HG02870 (cell line): ENCODE measurements around the gene ZNF594.
"Not testable (repeated sequence)": the region's sequence is repeated elsewhere in the genome, so short reads cannot be mapped to it uniquely, and the experiment has no call there.

Experiments used
- ATAC-seq: cut with Tn5 transposase; IDR thresholded peaks from one replicate; pipeline ENCODE4 v1.9.1; 2021; ENCODE audit warnings: mild to moderate bottlenecking, moderate library complexity; ENCODE audit not compliant: unreplicated experiment

Gene ZNF594

GRCh38 chr17:5137511-5138197 is 54.0 kb downstream of the ZNF594 start:
- not testable (repeated sequence) for ATAC-seq

DNA sequence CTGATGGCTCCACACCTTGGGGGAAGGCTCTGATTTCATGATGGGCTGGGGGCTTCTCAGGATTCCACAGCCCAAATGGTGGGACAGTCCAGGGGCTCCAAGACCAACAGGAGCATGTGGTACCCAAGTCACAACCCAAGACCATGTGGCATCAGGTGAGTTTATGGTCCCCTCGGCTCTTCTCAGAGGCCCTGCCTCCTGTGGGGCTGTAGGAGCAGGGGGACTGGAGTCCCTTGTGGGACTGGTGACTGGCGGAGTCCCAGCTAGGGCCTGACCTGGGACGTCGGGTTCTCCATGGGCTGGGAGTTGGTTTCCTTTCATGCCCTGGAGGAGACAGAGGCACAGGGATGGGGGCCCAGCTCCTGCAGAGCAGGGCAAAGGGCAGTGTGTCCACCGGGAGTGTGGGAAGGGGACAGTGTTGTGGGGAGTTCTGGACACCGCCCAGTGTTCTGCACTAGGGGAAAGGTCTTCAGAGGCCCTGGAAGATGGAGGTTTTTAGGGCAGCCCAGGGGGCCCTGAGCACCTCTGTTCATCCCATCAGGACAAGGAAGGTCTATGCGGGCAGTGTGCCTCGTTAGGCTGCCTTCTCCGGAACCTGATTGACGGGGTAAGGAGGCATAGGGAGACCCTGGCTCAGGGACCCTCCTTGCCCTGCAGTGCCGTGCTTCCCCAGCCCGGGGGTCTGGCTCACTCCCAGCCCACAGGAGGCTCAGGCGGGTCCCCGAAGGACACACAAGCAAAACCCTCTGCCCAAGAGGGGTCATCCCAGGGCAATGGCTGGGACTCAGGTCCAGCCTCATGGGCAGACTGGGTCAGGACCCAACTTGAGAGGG is 54.9 kb downstream of the ZNF594 start:
- ATAC-seq = not testable (repeated sequence)

GRCh38 chr17:5135726-5136579 is 55.7 kb downstream of the ZNF594 start:
- no peak for ATAC-seq

DNA sequence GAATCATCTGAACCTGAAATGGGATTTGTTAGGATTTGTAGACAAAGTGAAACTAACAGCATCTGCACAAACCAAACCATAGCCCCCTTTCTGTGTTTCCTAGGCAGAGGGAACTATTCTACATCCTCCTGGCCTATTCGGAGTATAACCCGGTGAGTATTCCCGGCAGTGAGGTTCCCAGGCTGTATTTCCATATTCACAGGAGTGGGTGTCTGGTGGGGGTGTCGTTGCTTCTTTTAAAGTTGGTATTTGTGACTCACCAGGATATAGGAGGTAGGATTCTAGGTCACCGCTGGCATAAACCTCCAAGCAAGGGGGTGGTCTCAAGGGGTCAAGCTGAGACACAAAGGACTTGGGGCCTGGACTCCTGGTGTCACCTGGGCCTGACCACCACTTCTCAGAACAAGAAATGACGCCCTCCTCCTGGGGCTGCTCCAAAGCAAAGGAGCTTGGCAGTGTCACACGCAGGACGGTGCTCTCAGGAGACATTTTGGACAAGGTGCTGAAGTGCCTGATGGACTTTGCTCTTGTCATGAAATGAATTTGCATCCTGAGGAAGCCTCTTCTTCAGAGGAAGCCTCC is 56.4 kb downstream of the ZNF594 start:
- not testable (repeated sequence) for ATAC-seq

- ATAC-seq = not testable (repeated sequence)
These were observed 57.1 kb downstream of the ZNF594 start for GRCh38 chr17:5134571-5134970.

DNA sequence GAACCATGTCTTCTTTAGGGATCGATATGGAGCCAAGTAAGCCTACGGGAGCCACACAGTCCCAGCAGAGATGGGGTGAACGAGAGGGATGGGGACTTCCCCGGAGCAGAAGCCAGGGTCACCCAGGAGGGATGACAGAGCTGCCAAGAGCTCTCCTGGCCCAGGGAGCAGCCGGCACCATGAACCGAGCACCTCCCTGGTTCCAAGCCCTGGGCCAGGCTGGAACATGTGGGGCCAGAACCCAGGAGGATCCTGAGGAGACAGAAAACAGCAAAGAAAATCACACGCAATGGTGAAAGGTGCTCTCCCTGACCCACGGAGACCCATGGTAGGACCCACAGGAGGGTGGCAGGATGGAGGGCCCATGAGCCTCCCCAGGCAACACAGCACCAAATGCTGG is 57.7 kb downstream of the ZNF594 start:
- ATAC-seq = not testable (repeated sequence)

DNA sequence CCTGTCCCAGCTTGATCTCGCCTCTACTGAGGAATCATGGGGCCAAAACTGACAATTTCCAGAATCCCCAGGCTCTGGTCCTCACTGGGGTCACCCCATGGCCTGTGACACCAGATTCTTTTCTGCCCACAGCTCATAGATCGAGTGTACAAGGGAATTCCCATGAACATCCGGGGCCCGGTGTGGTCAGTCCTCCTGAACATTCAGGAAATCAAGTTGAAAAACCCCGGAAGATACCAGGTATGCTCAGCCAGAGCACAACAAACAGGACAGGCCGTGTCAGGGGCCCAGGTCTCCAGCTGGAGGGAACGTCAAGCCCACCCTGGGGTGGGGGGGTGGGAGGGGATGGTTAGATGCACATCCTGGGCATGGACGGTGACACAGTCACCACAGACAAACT is 58.4 kb downstream of the ZNF594 start:
- no peak for ATAC-seq

DNA sequence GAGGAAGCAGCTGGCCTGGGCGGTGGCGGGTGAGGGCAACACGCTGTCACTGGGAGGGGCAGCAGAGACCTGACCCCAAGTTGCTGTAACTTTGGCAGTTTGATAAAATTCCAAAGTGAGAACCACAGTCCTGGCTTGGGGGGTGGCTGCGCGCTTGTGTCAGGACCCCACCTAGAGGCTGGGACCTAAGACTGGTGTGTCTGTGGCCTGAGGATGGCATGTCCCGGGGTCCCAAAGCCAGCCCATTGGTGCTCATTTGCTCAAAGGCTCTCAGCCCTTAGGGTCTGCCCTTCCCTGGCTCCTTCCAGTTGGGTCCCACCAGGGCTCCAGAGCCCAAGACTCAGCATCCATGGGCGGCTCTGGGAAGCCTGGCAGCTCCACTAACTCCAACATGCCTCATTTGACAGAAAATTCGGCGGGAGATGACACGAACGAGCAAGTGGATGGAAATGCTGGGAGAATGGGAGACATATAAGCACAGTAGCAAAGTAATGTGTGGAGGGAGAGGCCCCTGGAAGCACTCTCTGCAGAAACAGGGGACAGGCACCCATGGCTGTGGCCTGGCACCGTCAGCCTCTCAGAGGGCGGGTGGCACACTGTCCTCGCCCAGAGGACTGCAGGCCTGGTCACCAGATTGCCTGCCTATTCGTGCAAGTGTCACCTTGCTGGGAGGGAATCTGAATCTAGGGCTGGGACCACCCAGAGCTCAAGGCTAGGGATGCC is 59.0 kb downstream of the ZNF594 start:
- ATAC-seq = not testable (repeated sequence)

- not testable (repeated sequence) for ATAC-seq
These were observed 59.7 kb downstream of the ZNF594 start for GRCh38 chr17:5131799-5132502.

DNA sequence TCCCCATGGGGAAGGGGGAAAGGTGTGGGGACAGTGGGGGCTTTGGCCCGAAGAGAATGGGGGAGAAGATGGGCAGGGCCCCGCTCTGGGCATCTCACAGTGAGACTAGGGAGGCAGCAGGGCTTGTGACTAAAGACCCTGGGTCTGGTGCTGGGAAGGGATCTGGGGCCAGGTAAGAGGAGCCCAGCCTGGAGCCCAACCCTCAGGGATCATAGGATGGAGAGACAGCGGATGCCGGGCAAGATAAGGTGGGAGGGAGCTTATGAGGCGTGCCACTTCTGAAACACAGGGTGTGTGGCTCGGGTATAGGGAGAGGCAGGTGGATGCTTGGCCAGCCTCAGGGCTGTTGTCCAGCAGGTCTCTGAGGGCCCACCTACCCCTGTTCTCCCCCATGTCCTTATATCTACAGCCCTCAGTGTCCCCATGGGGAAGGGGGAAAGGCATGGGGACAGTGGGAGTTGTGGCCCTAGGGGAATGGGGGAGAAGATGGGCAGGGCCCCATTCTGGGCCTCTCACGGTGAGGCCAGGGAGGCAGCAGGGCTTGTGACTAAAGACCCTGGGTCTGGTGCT is 60.4 kb downstream of the ZNF594 start:
- ATAC-seq = no peak

DNA sequence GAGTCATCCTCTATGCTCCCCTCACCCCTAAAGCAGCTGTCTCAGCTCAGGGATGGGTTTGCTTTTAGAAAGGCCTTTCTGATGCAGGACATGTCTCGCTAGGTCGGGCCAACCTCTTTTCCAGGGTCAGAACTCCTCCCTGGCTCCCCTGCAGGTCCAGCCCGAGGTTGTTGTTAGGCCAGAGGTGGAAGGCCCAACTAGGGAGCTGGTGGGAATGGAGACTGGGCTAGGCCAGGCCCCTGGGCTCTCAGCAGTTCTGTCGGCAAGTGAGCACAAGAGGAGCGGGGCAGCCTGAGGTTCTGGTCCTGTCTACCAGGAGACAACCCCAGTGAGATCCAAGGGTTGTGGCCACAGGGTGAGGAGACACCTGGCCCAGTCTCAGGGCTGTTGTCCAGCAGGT is 61.0 kb downstream of the ZNF594 start:
- ATAC-seq = not testable (repeated sequence)

DNA sequence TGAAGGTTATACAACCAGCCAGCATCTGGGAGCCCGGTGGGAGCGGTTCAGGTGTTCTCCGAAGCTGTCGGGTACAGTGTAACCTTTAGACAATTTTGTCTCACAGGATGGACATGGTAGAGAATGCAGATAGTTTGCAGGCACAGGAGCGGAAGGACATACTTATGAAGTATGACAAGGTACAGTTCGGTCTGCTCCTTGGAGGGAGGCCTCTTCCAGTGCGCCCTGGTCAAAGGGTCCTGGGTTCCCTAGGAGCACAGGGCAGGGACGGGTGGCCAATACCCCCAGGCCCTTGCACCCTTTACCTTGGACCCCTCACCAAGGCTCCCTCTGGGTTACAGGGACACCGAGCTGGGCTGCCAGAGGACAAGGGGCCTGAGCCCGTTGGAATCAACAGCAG is 61.4 kb downstream of the ZNF594 start:
- ATAC-seq = not testable (repeated sequence)

GRCh38 chr17:5129770-5130169 is 61.9 kb downstream of the ZNF594 start:
- not testable (repeated sequence) for ATAC-seq
